ENCODE measurements around the gene PLEKHM3. TPM values are rescaled to one million over a fixed set of nuclear protein-coding genes. Genes with fewer than 3 reads are reported as not detected.

Gene PLEKHM3
- total RNA-seq, 4 donors from 2014 or later: 22.0 to 29.1 (median 25.0) TPM

DNA sequence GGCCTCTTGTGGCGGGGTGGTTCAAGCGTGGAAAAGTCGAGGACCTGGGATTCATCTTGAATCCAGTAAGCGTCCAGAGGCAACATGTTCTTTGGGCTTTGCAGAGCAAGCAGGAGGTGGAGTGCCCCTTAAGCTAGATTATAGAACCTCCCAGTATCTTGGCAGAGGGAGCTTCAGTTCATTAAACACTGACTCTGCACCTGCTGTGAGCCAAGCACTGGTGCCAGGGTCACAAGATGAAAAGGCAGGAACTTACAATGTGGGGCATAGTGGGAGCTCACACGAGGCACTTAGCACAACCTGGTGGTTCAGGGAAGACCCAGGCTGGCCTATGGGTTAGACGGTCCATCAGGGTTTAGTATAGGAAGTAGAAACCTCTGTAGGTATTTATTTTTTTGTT is 248.2 kb downstream of the PLEKHM3 start:
- DNase-seq (ENCODE audit: low spot score in 2 of 2): no peak
- no peaks in the 10 kb centered on the region for H3K9me3 ChIP-seq
- H3K4me3 ChIP-seq: no peak overlapping the region
- no peak overlapping the region for H3K27ac ChIP-seq
- peaks cover 0 to 9% (median 0%) of the 10 kb centered on the region in 4 donors for H3K4me1 ChIP-seq
- H3K27me3 ChIP-seq: no peaks in the 10 kb centered on the region
- TF ChIP-seq EP300 (IDR thresholded peaks at IDR 0.05) (no peak), POLR2A (IDR thresholded peaks at IDR 0.05) (no peak)
- TF ChIP-seq, protein P1, sequence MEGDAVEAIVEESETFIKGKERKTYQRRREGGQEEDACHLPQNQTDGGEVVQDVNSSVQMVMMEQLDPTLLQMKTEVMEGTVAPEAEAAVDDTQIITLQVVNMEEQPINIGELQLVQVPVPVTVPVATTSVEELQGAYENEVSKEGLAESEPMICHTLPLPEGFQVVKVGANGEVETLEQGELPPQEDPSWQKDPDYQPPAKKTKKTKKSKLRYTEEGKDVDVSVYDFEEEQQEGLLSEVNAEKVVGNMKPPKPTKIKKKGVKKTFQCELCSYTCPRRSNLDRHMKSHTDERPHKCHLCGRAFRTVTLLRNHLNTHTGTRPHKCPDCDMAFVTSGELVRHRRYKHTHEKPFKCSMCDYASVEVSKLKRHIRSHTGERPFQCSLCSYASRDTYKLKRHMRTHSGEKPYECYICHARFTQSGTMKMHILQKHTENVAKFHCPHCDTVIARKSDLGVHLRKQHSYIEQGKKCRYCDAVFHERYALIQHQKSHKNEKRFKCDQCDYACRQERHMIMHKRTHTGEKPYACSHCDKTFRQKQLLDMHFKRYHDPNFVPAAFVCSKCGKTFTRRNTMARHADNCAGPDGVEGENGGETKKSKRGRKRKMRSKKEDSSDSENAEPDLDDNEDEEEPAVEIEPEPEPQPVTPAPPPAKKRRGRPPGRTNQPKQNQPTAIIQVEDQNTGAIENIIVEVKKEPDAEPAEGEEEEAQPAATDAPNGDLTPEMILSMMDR (IDR thresholded peaks at IDR 0.05): no peak
- H3K36me3 ChIP-seq: no peaks in the 10 kb centered on the region
- WGBS, 2 donors: 90 to 97% methylated on average over 6 of the region's 6 CpGs

DNA sequence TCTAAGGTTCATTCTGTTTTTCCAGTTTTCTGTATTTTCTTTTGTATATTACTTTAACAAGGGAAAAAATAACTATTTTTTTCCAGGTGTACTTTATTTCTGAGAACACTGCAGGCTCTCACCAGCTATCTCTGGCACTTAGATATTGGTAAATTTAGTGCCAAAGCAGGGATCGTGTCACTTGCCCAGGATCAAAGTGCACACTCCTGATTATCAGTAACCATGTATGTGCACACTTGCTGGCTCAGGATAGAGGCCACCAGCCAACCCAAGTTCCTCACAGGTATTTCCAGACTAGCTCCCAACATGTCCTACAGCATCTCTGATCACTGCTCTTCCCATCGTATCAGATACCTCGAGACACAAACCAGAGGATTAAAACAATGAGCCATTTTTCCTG is 249.9 kb downstream of the PLEKHM3 start:
- H3K36me3 ChIP-seq: no peaks in the 10 kb centered on the region
- H3K27me3 ChIP-seq: no peaks in the 10 kb centered on the region
- TF ChIP-seq, protein P1 (IDR thresholded peaks at IDR 0.05): no peak
- TF ChIP-seq POLR2A (IDR thresholded peaks at IDR 0.05) (no peak), EP300 (IDR thresholded peaks at IDR 0.05) (no peak)
- H3K9me3 ChIP-seq: no peaks in the 10 kb centered on the region
- no peak for DNase-seq (ENCODE audit: low spot score in 2 of 2)
- WGBS, 2 donors: 73 to 79% methylated on average over 3 of the region's 3 CpGs
- peaks cover 0 to 25% (median 6%) of the 10 kb centered on the region in 4 donors for H3K4me1 ChIP-seq
- no peak overlapping the region for H3K4me3 ChIP-seq
- H3K27ac ChIP-seq: no peak overlapping the region

DNA sequence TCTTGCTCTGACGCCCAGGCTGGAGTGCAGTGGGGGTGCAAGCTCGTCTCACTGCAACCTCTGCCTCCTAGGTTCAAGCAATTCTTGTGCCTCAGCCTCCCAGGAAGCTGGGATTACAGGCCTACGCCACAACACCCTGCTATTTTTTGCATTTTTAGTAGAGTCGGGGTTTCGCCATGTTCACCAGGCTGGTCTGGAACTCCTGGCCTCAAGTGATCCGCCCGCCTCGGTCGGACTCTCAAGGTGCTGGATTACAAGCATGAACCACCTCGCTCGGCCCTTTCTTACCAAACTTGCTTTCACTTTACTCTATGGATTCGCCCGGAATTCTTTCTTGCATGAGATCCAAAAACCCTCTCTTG is 252.5 kb downstream of the PLEKHM3 start:
- no peak overlapping the region for H3K4me3 ChIP-seq
- DNase-seq (ENCODE audit: low spot score in 2 of 2): no peak
- H3K9me3 ChIP-seq: no peaks in the 10 kb centered on the region
- no peaks in the 10 kb centered on the region for H3K27me3 ChIP-seq
- peak overlapping the region in 2 of 4 donors; percentile 48 to 87 for H3K27ac ChIP-seq
- H3K36me3 ChIP-seq: no peaks in the 10 kb centered on the region
- TF ChIP-seq POLR2A (IDR thresholded peaks at IDR 0.05): no peak
- TF ChIP-seq, protein P1 (IDR thresholded peaks at IDR 0.05): no peak
- no peak for TF ChIP-seq EP300 (IDR thresholded peaks at IDR 0.05)
- peaks cover 0 to 35% (median 13%) of the 10 kb centered on the region in 4 donors for H3K4me1 ChIP-seq
- WGBS, 2 donors: 84% methylated on average over 13 of the region's 13 CpGs

DNA sequence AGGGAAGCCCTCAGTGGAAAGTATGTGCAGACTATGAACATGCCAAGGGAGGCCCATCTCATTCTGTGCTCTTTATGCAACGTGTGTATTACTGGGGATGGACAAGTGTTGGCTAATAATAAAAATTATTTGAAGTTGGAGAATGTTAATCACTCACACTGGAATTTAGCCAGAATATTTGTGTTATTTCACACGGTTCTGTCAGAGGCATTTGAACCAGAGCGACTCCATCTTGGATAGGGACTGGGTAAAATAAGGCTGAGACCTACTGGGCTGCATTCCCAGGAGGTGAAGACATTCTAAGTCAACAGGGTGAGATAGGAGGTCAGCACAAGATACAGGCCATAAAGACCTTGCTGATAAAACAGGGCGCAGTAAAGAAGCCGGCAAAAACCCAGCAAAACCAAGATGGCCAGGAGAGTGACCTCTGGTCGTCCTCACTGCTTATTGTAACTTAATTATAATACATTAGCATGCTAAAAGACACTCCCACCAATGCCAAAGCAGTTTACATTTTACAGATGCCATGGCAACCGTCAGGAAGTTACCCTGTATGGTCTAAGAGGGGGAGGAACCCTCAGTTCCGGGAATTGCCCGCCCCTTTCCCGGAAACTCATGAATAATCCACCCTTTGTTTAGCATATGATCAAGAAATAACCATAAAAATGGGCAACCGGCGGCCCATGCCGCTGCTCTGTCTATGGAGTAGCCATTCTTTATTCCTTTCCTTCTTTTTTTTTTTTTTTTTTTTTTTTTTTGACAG is 253.1 kb downstream of the PLEKHM3 start:
- DNase-seq (ENCODE audit: low spot score in 2 of 2): no peak
- no peaks in the 10 kb centered on the region for H3K9me3 ChIP-seq
- H3K36me3 ChIP-seq: peaks cover 0 to 6% (median 0%) of the 10 kb centered on the region in 3 donors
- TF ChIP-seq POLR2A (IDR thresholded peaks at IDR 0.05): no peak
- TF ChIP-seq, protein P1 (IDR thresholded peaks at IDR 0.05): no peak
- no peak for TF ChIP-seq EP300 (IDR thresholded peaks at IDR 0.05)
- H3K4me3 ChIP-seq: no peak overlapping the region
- H3K27me3 ChIP-seq: no peaks in the 10 kb centered on the region
- H3K4me1 ChIP-seq: peaks cover 0 to 41% (median 17%) of the 10 kb centered on the region in 4 donors
- WGBS, 2 donors: 53 to 65% methylated on average over 13 of the region's 13 CpGs
- peak overlapping the region in 1 of 4 donors; percentile 87 for H3K27ac ChIP-seq

DNA sequence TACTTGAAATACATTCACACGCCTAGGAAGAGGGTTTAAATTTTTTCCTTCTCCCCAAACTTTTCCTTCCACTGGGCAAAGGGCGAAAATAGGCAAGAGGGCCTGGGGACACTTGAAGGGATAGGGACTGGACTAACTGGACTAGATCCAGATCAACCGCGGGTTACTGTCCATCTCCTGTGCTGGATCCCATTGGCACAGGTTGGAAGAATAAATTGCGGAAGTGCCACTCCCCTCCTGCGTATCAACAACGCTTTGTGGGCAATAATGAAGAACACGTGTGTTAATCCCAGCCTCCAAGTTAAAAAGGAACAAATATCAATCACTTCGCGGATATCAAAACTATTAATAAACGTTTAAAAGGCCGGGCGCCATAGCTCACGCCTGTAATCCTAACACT is 253.9 kb downstream of the PLEKHM3 start:
- 69 to 76% methylated on average over 14 of the region's 14 CpGs for WGBS, 2 donors
- H3K4me3 ChIP-seq: peak overlapping the region in 3 of 4 donors; percentile 50 to 98 (median 84)
- TF ChIP-seq POLR2A (IDR thresholded peaks at IDR 0.05) (no peak), EP300 (IDR thresholded peaks at IDR 0.05) (no peak)
- TF ChIP-seq, protein P1 (IDR thresholded peaks at IDR 0.05): no peak

More for the DNA sequence above, 253.9 kb downstream of the PLEKHM3 start:
- Histone ChIP-seq H3K27me3 (no peaks in the 10 kb centered on the region), H3K4me1 (peaks cover 0 to 49% (median 17%) of the 10 kb centered on the region in 4 donors), H3K36me3 (peaks cover 0 to 12% (median 0%) of the 10 kb centered on the region in 3 donors), H3K9me3 (no peaks in the 10 kb centered on the region), H3K27ac (peak overlapping the region in 3 of 4 donors; percentile 87 to 91 (median 90))
- no peak for DNase-seq (ENCODE audit: low spot score in 2 of 2)
